ENCODE data around the gene VEGFA. TPM values are rescaled to one million over a fixed set of nuclear protein-coding genes. Genes with fewer than 3 reads are reported as not detected.

VEGFA gene
- total and polyA plus RNA-seq, 2 experiments from 2014 or later = 10.7 to 241 TPM

DNA sequence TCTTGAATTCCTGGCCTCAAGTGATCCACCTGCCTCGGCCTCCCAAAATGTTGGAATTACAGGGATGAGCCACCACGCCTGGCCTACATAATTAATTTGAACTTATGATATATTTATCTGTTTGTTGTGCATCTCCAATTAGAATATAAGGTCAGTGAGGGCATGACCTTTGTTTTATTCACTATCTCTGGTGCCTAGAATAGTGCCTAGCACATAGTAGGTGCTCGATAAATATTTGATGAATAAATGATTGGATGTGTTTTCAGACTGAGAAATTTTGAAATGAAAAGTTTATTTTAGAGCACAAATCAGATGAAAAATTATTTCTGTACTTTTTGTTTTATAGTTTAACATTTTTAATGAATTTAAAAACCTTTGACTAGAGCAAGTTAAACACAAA lies 19.4 kb upstream of the VEGFA start:
- 44 to 45% methylated on average over 3 of the region's 3 CpGs for WGBS, 2 experiments (ENCODE audit: low coverage in 1 of 2, low lambda C conversion rate in 2 of 2, missing lambda C conversion rate in 2 of 2)
- no peak for DNase-seq
- Histone ChIP-seq H4K20me1 (ENCODE audit: insufficient read depth) (no peaks in the 10 kb centered on the region), H3K27me3 (replicated peaks; ENCODE audit: insufficient read depth) (no peaks in the 10 kb centered on the region), H2AFZ (no peak overlapping the region), H3K4me2 (ENCODE audit: unreplicated experiment) (no peak overlapping the region), H3K27ac (no peak overlapping the region), H3K4me1 (ENCODE audit: insufficient read depth) (no peaks in the 10 kb centered on the region), H3K36me3 (ENCODE audit: low read depth) (no peaks in the 10 kb centered on the region), H3K9me3 (ENCODE audit: low read depth) (no peaks in the 10 kb centered on the region), H3K9ac (no peak overlapping the region), H3K4me3 (no peak overlapping the region), H3K79me2 (ENCODE audit: insufficient read depth) (no peaks in the 10 kb centered on the region), H3K9me2 (ENCODE audit: insufficient read depth) (no peaks in the 10 kb centered on the region), H3F3A (ENCODE audit: insufficient read depth) (no peaks in the 10 kb centered on the region)
- in situ Hi-C loops (cut with MboI) = no loop called here
- TF ChIP-seq EZH2 (IDR thresholded peaks at IDR 0.05; ENCODE audit: insufficient read depth, poor library complexity, severe bottlenecking) (no peak), EZH2phosphoT487 (IDR thresholded peaks at IDR 0.05; ENCODE audit: insufficient read depth, low read depth) (no peak)

- H3K9me3 ChIP-seq (ENCODE audit: low read depth) = no peaks in the 10 kb centered on the region
- H3K27me3 ChIP-seq (replicated peaks; ENCODE audit: insufficient read depth) = no peaks in the 10 kb centered on the region
- no peak for DNase-seq
- H3K4me1 ChIP-seq (ENCODE audit: insufficient read depth) = no peaks in the 10 kb centered on the region
- H4K20me1 ChIP-seq (ENCODE audit: insufficient read depth) = no peaks in the 10 kb centered on the region
- H3F3A ChIP-seq (ENCODE audit: insufficient read depth) = no peaks in the 10 kb centered on the region
- H3K79me2 ChIP-seq (ENCODE audit: insufficient read depth) = no peaks in the 10 kb centered on the region
- no peak overlapping the region for H3K4me2 ChIP-seq (ENCODE audit: unreplicated experiment)
- no peaks in the 10 kb centered on the region for H3K36me3 ChIP-seq (ENCODE audit: low read depth)
- no peaks in the 10 kb centered on the region for H3K9me2 ChIP-seq (ENCODE audit: insufficient read depth)
- no peak overlapping the region for H2AFZ ChIP-seq
- in situ Hi-C loops (cut with MboI) = no loop called here
- TF ChIP-seq EZH2 (IDR thresholded peaks at IDR 0.05; ENCODE audit: insufficient read depth, poor library complexity, severe bottlenecking) (no peak), EZH2phosphoT487 (IDR thresholded peaks at IDR 0.05; ENCODE audit: insufficient read depth, low read depth) (no peak)
- WGBS, 2 experiments (ENCODE audit: low coverage in 1 of 2, low lambda C conversion rate in 2 of 2, missing lambda C conversion rate in 2 of 2) = 90 to 96% methylated on average over 3 of the region's 3 CpGs
- no peak overlapping the region for H3K4me3 ChIP-seq
- no peak overlapping the region for H3K27ac ChIP-seq
- no peak overlapping the region for H3K9ac ChIP-seq
Measured at GRCh38 chr6:43753570-43754183, 16.3 kb upstream of the VEGFA start.

DNA sequence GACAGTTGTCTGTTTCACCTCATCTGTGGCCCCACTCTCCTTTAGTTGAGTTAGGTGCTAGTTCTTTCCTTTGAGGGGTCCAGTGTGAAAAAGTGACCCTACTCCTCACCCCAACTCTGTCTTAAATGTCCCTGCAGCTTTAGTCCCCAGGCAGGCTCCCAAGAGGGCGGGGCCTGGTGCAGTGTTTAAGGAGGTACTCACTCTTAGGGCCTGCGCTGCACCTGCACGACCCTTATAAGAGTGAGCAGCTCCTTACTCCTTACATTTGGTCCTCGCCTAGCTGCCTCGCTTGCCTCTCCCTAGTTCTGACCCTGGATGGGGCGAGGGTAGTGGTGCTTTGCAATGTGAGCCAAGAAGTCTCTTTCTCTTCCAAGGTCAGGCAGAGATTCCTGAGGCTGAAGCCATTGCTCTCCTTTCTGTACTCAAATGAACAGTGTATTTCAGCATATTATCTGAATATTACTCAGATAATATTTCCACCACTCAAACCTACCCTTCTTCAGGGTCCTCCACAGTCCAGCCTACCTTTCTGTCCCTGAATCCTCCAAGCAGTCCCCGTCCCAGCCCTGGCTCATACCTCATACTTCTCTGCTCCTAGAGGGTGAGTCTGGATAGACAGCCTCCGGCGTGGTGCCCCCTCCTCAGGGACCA lies 11.9 kb upstream of the VEGFA start:
- H3K9ac ChIP-seq = no peak overlapping the region
- no peaks in the 10 kb centered on the region for H3F3A ChIP-seq (ENCODE audit: insufficient read depth)
- H2AFZ ChIP-seq = no peak overlapping the region
- no peaks in the 10 kb centered on the region for H3K27me3 ChIP-seq (replicated peaks; ENCODE audit: insufficient read depth)
- 55 to 61% methylated on average over 9 of the region's 9 CpGs for WGBS, 2 experiments (ENCODE audit: low coverage in 1 of 2, low lambda C conversion rate in 2 of 2, missing lambda C conversion rate in 2 of 2)
- no peak overlapping the region for H3K4me2 ChIP-seq (ENCODE audit: unreplicated experiment)
- H3K4me1 ChIP-seq (ENCODE audit: insufficient read depth) = peaks cover 1% of the 10 kb centered on the region; the same call in 1 of the 2 replicates
- no peaks in the 10 kb centered on the region for H3K79me2 ChIP-seq (ENCODE audit: insufficient read depth)
- no peaks in the 10 kb centered on the region for H3K36me3 ChIP-seq (ENCODE audit: low read depth)
- in situ Hi-C loops (cut with MboI) = no loop called here
- DNase-seq = no peak
- H4K20me1 ChIP-seq (ENCODE audit: insufficient read depth) = no peaks in the 10 kb centered on the region
- H3K27ac ChIP-seq = no peak overlapping the region
- H3K9me3 ChIP-seq (ENCODE audit: low read depth) = no peaks in the 10 kb centered on the region
- no peak for TF ChIP-seq EZH2 (IDR thresholded peaks at IDR 0.05; ENCODE audit: insufficient read depth, poor library complexity, severe bottlenecking)
- no peak for TF ChIP-seq EZH2phosphoT487 (IDR thresholded peaks at IDR 0.05; ENCODE audit: insufficient read depth, low read depth)
- H3K4me3 ChIP-seq = no peak overlapping the region
- no peaks in the 10 kb centered on the region for H3K9me2 ChIP-seq (ENCODE audit: insufficient read depth)

GRCh38 chr6:43758617-43759050 lies 11.4 kb upstream of the VEGFA start:
- Histone ChIP-seq H3K9ac (no peak overlapping the region), H3K9me2 (ENCODE audit: insufficient read depth) (no peaks in the 10 kb centered on the region), H3K27me3 (replicated peaks; ENCODE audit: insufficient read depth) (no peaks in the 10 kb centered on the region), H4K20me1 (ENCODE audit: insufficient read depth) (no peaks in the 10 kb centered on the region), H3K9me3 (ENCODE audit: low read depth) (no peaks in the 10 kb centered on the region), H3K4me3 (no peak overlapping the region), H3K79me2 (ENCODE audit: insufficient read depth) (no peaks in the 10 kb centered on the region), H3K4me2 (ENCODE audit: unreplicated experiment) (no peak overlapping the region), H3K27ac (no peak overlapping the region), H3K36me3 (ENCODE audit: low read depth) (no peaks in the 10 kb centered on the region), H3F3A (ENCODE audit: insufficient read depth) (no peaks in the 10 kb centered on the region), H2AFZ (no peak overlapping the region), H3K4me1 (ENCODE audit: insufficient read depth) (peaks cover 7% of the 10 kb centered on the region; the same call in 1 of the 2 replicates)
- 57 to 67% methylated on average over 8 to 9 of the region's 9 CpGs for WGBS, 2 experiments (ENCODE audit: low coverage in 1 of 2, low lambda C conversion rate in 2 of 2, missing lambda C conversion rate in 2 of 2)
- in situ Hi-C loops (cut with MboI) = no loop called here
- TF ChIP-seq EZH2 (IDR thresholded peaks at IDR 0.05; ENCODE audit: insufficient read depth, poor library complexity, severe bottlenecking) (no peak), EZH2phosphoT487 (IDR thresholded peaks at IDR 0.05; ENCODE audit: insufficient read depth, low read depth) (no peak)
- DNase-seq = no peak

Measured in GM23248 (cell line).